IMR-90 (cell line): ENCODE data around the gene TENM4. TPM values are rescaled to one million over a fixed set of nuclear protein-coding genes. Genes with fewer than 3 reads are reported as not detected.

Experiments used
- ATAC-seq: fragments of 200-7000 bp; cut with Tn5 transposase; 2 replicates; pipeline ENCODE4 v1.9.1; 2020; ENCODE audit warnings: low read depth, mild to moderate bottlenecking, moderate library complexity
- BruUV-seq: library from RNA; stranded (reverse); fragments of 400-500 nt; replicated peaks from 2 replicates; lab custom pipeline; 2021; lab: Mats Ljungman, UMichigan
- CTCF ChIA-PET: fragments of 300-600 bp; formaldehyde crosslinking; extraction: SDS; loops from one replicate; lab custom pipeline; 2021; ENCODE audit warnings: antibody characterized with exemption; lab: Yijun Ruan, JAX
- POLR2A ChIA-PET: fragments of 300-600 bp; sonication (Branson Sonifier 250); formaldehyde crosslinking; loops from one replicate; lab custom pipeline; 2022; ENCODE audit warnings: antibody characterized with exemption; ENCODE audit not compliant: unreplicated experiment; lab: Charles Lee
- DNase-seq: peaks from one replicate; pipeline ENCODE4 v3.0.0; 2013
- H2AFZ ChIP-seq: replicated peaks from 2 replicates; pipeline ENCODE3; 2013; ENCODE audit warnings: low read length, mild to moderate bottlenecking; ENCODE audit not compliant: poor library complexity
- H2AK5ac ChIP-seq: 2 replicates; pipeline ENCODE4 v1.6.1; 2013; ENCODE audit warnings: low read depth, low read length, inconsistent platforms
- H2AK9ac ChIP-seq: replicated peaks from 2 replicates; pipeline ENCODE3; 2013; ENCODE audit warnings: mild to moderate bottlenecking, low read depth, low read length, moderate library complexity; ENCODE audit not compliant: poor library complexity
- H2BK120ac ChIP-seq: 2 replicates; pipeline ENCODE4 v1.6.1; 2013; ENCODE audit warnings: low read depth, low read length, inconsistent platforms
- H2BK15ac ChIP-seq: 3 replicates; pipeline ENCODE4 v1.6.1; 2013; ENCODE audit warnings: low read depth, low read length, inconsistent platforms
- H2BK20ac ChIP-seq: 2 replicates; pipeline ENCODE4 v1.6.1; 2013; ENCODE audit warnings: low read depth, mild to moderate bottlenecking, inconsistent platforms, low read length, moderate library complexity
- H2BK5ac ChIP-seq: 2 replicates; pipeline ENCODE4 v1.6.1; 2013; ENCODE audit warnings: mild to moderate bottlenecking, low read depth, low read length, inconsistent platforms; ENCODE audit not compliant: poor library complexity, severe bottlenecking
- H3K14ac ChIP-seq: replicated peaks from 2 replicates; pipeline ENCODE4 v1.6.1; 2013; ENCODE audit warnings: low read depth, low read length, inconsistent platforms
- H3K18ac ChIP-seq: 2 replicates; pipeline ENCODE4 v1.6.1; 2013; ENCODE audit warnings: low read depth, low read length, control low read depth
- H3K23ac ChIP-seq: 2 replicates; pipeline ENCODE4 v1.6.1; 2013; ENCODE audit warnings: low read depth, low read length, inconsistent platforms
- H3K27ac ChIP-seq: 2 replicates; pipeline ENCODE4 v1.5.1; 2013; ENCODE audit warnings: mild to moderate bottlenecking, control low read depth, low read length; ENCODE audit not compliant: insufficient read depth
- H3K27me3 ChIP-seq: 2 replicates; pipeline ENCODE4 v1.6.1; 2013; ENCODE audit warnings: low read length; ENCODE audit not compliant: control insufficient read depth, insufficient read depth
- H3K36me3 ChIP-seq: 2 replicates; pipeline ENCODE4 v1.6.1; 2013; ENCODE audit warnings: low read length, mixed read lengths; ENCODE audit not compliant: control insufficient read depth, insufficient read depth
- H3K4ac ChIP-seq: 2 replicates; pipeline ENCODE4 v1.6.1; 2013; ENCODE audit warnings: low read depth, low read length, inconsistent platforms
- H3K4me1 ChIP-seq: 2 replicates; pipeline ENCODE4 v1.6.1; 2013; ENCODE audit warnings: low read length, mixed read lengths; ENCODE audit not compliant: control insufficient read depth, insufficient read depth
- H3K4me2 ChIP-seq: 2 replicates; pipeline ENCODE4 v1.6.1; 2013; ENCODE audit warnings: low read depth, mild to moderate bottlenecking, control low read depth, low read length, moderate library complexity
- H3K4me3 ChIP-seq: 2 replicates; pipeline ENCODE4 v1.5.1; 2013; ENCODE audit warnings: low read depth, mild to moderate bottlenecking, control low read depth, low read length, moderate library complexity; ENCODE audit not compliant: insufficient read depth
- H3K56ac ChIP-seq: 2 replicates; pipeline ENCODE4 v1.6.1; 2013; ENCODE audit warnings: low read length, inconsistent platforms; ENCODE audit not compliant: insufficient read depth; ENCODE audit errors: extremely low read depth
- H3K79me1 ChIP-seq, 2 experiments: 2 replicates each; pipeline ENCODE4 v1.6.1; 2013; ENCODE audit warnings: low read length in 2 of 2, inconsistent platforms in 1 of 2, low read depth in 1 of 2
- H3K9ac ChIP-seq: 2 replicates; pipeline ENCODE4 v1.6.1; 2013; ENCODE audit warnings: low read depth, low read length, control low read depth
- H3K9me1 ChIP-seq: 2 replicates; pipeline ENCODE4 v1.6.1; 2013; ENCODE audit warnings: low read length, inconsistent platforms; ENCODE audit not compliant: insufficient read depth
- H3K9me3 ChIP-seq: 2 replicates; pipeline ENCODE4 v1.6.1; 2013; ENCODE audit warnings: low read length; ENCODE audit not compliant: control insufficient read depth, insufficient read depth
- H4K20me1 ChIP-seq: 2 replicates; pipeline ENCODE4 v1.6.1; 2013; ENCODE audit warnings: low read length, inconsistent platforms; ENCODE audit not compliant: insufficient read depth
- H4K5ac ChIP-seq: 2 replicates; pipeline ENCODE4 v1.6.1; 2013; ENCODE audit warnings: mild to moderate bottlenecking, low read depth, low read length, control low read depth
- H4K8ac ChIP-seq, 2 experiments: 2 replicates each; pipeline ENCODE4 v1.6.1; 2013; ENCODE audit warnings: low read depth in 2 of 2, low read length in 2 of 2, control low read depth in 1 of 2, inconsistent platforms in 1 of 2
- H4K91ac ChIP-seq: 2 replicates; pipeline ENCODE4 v1.6.1; 2013; ENCODE audit warnings: low read depth, low read length, inconsistent platforms; ENCODE audit not compliant: insufficient read depth
- BHLHE40 ChIP-seq: fragments of 150-350 bp; IDR thresholded peaks from 2 replicates; pipeline ENCODE4 v1.6.1; 2016; ENCODE audit warnings: mild to moderate bottlenecking, low read depth, low read length
- CEBPB ChIP-seq: IDR thresholded peaks from 2 replicates; pipeline ENCODE4 v1.6.1; 2012; ENCODE audit warnings: low read depth, low read length, improper control_type of control experiment
- CHD1 ChIP-seq: IDR thresholded peaks from 2 replicates; pipeline ENCODE4 v1.6.1; 2012; ENCODE audit warnings: low read depth, low read length, improper control_type of control experiment
- FOS ChIP-seq: fragments of 150-350 bp; IDR thresholded peaks from 2 replicates; pipeline ENCODE4 v1.6.1; 2016; ENCODE audit warnings: low read depth, low read length
- MAFK ChIP-seq: IDR thresholded peaks from 2 replicates; pipeline ENCODE4 v1.6.1; 2012; ENCODE audit warnings: low read depth, low read length, improper control_type of control experiment
- MAZ ChIP-seq: IDR thresholded peaks from 2 replicates; pipeline ENCODE4 v1.6.1; 2012; ENCODE audit warnings: low read depth, mild to moderate bottlenecking, low read length, improper control_type of control experiment, moderate library complexity, borderline replicate concordance
- MXI1 ChIP-seq: IDR thresholded peaks from 2 replicates; pipeline ENCODE4 v1.6.1; 2012; ENCODE audit warnings: low read depth, mild to moderate bottlenecking, low read length, moderate library complexity, borderline replicate concordance
- NFE2L2 ChIP-seq: fragments of 150-350 bp; IDR thresholded peaks from 2 replicates; pipeline ENCODE4 v1.6.1; 2016; ENCODE audit warnings: low read depth, mild to moderate bottlenecking, low read length
- POLR2A ChIP-seq: IDR thresholded peaks from 2 replicates; pipeline ENCODE4 v1.6.1; 2012; ENCODE audit warnings: mild to moderate bottlenecking, low read depth, low read length
- RAD21 ChIP-seq: IDR thresholded peaks from 2 replicates; pipeline ENCODE4 v1.6.1; 2012; ENCODE audit warnings: low read length, improper control_type of control experiment
- RCOR1 ChIP-seq: IDR thresholded peaks from 2 replicates; pipeline ENCODE4 v1.6.1; 2012; ENCODE audit warnings: mild to moderate bottlenecking, low read length, improper control_type of control experiment; ENCODE audit not compliant: insufficient replicate concordance
- RFX5 ChIP-seq: IDR thresholded peaks from 2 replicates; pipeline ENCODE4 v1.8.0; 2012; ENCODE audit warnings: low read depth, mild to moderate bottlenecking, low read length, moderate library complexity
- SMC3 ChIP-seq: fragments of 150-350 bp; IDR thresholded peaks from 2 replicates; pipeline ENCODE4 v1.6.1; 2016; ENCODE audit warnings: low read depth, mild to moderate bottlenecking, antibody characterized with exemption, low read length, moderate library complexity
- WGBS, 2 experiments: methylation state at CpG; one replicate each; pipeline versions ENCODE4 v1.1.5 to v1.1.7; 2013; ENCODE audit warnings: missing lambda C conversion rate in 2 of 2; ENCODE audit not compliant: insufficient read length in 1 of 2; ENCODE audit errors: extremely low coverage in 2 of 2; 5-methylcytosine and 5-hydroxymethylcytosine counted together
- dilution Hi-C: fragments of 300-500 bp; cut with HindIII; formaldehyde crosslinking; loops from one replicate; pipeline ENCODE4 v1.14.3; 2018; ENCODE audit warnings: low sequenced_read_pairs; ENCODE audit not compliant: unreplicated experiment
- in situ Hi-C: fragments of 300-500 bp; cut with MboI; formaldehyde crosslinking; loops from 3 replicates; pipeline ENCODE4 v1.14.3; 2019; ENCODE audit warnings: low sequenced_read_pairs, inconsistent platforms, mixed read lengths
- intact Hi-C: fragments of 100-400 bp; cut with micrococcal nuclease; formaldehyde crosslinking; loops from 2 replicates; pipeline ENCODE4 v1.10.0; 2022
- polyA plus RNA-seq, 3 experiments: library from polyadenylated mRNA; depleted of rRNA; stranded (reverse); fragments of >200 nt; gene quantifications; 2 replicates each; pipeline ENCODE4 v1.2.3, GENCODE V29; 2012; ENCODE audit warnings: low replicate concordance in 1 of 3
- total RNA-seq: library from RNA; depleted of rRNA; stranded (reverse); fragments of >200 nt; gene quantifications from 2 replicates; pipeline ENCODE4 v1.2.3, GENCODE V29; 2012
- TF ChIP-seq, protein P1 (sequence below): fragments of 150-350 bp; IDR thresholded peaks from 2 replicates; pipeline ENCODE4 v1.6.1; 2017; ENCODE audit warnings: mild to moderate bottlenecking, antibody characterized with exemption, low read length, low read depth
- TF ChIP-seq, protein P2 (sequence below): fragments of 150-350 bp; IDR thresholded peaks from 2 replicates; pipeline ENCODE4 v1.6.1; 2016; ENCODE audit warnings: low read depth, mild to moderate bottlenecking, low read length, moderate library complexity, borderline replicate concordance
- TF ChIP-seq, protein P3 (sequence below): conservative IDR thresholded peaks from 2 replicates; pipeline ENCODE4 v1.5.1; 2012; ENCODE audit warnings: mild to moderate bottlenecking, low read depth, low read length, improper control_type of control experiment

Gene TENM4
- total and polyA plus RNA-seq, 2 of the 4 experiments (the other 2 are of a cell fraction): 7.4 to 9.0 TPM

DNA sequence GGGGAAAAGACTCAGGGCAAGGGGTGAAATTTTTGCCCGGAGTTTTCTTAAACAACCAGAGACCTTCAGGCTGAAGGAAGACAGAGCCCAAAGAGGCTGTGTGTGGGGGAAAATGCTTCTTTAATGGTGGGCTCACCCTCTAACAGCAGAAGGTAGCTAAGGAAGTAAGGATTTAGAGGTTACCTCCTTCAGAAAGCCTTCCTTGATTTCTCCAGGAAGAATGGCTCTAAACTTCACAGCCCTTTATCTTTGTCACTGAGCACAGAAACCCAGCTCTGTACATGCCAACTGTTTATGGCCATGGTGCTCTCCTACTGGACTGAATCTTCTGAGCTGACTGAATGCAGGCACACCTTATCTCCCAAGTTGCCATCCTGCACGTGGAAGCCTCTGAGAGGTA, 196.0 kb downstream of the TENM4 start:
- H2AFZ ChIP-seq: no peak overlapping the region
- H3K27me3 ChIP-seq: no peaks in the 10 kb centered on the region
- H3K9ac ChIP-seq: no peak overlapping the region
- H3K4me3 ChIP-seq: no peak overlapping the region
- POLR2A ChIA-PET: no interaction called here
- peak overlapping the region; percentile 70 for H2BK20ac ChIP-seq
- H2BK5ac ChIP-seq: peak overlapping the region; percentile 29
- peaks cover 9% of the 10 kb centered on the region for H3K9me1 ChIP-seq
- H4K91ac ChIP-seq: no peak overlapping the region
- CTCF ChIA-PET: interaction anchor here (0.5 kb wide), 1 partner anchor 877 kb away, joined by 4 read pairs; no protein-coding TSS in a partner anchor
- H2BK120ac ChIP-seq: peak overlapping the region; percentile 58
- dilution Hi-C loops: no loop called here
- H2AK5ac ChIP-seq: peak overlapping the region; percentile 83
- in situ Hi-C loops: no loop called here
- no TSS peak for BruUV-seq
- H4K5ac ChIP-seq: peak overlapping the region; percentile 44
- intact Hi-C loops: loop anchor here (10.0 kb wide), 1 partner anchor 450 kb away; no protein-coding TSS in a partner anchor
- H3K4me1 ChIP-seq: peaks cover 22% of the 10 kb centered on the region
- ATAC-seq: peak; percentile 10; the same call in 1 of the 2 replicates
- WGBS, 2 experiments: 57% methylated on average over 1 of the region's 2 CpGs; no CpG with 5 or more reads in 1 of the 2 experiments
- peaks cover 5% of the 10 kb centered on the region; the same call in 1 of the 2 replicates for H4K20me1 ChIP-seq
- H3K18ac ChIP-seq: peak overlapping the region; percentile 69
- H3K14ac ChIP-seq: peak overlapping the region; percentile 49
- no peaks in the 10 kb centered on the region for H3K9me3 ChIP-seq
- H3K56ac ChIP-seq: no peak overlapping the region
- 0 out of 4 replicates have a peak, but pooled peaks cover 0 to 3% of the 10 kb centered on the region in 2 experiments for H3K79me1 ChIP-seq
- H2BK15ac ChIP-seq: peak overlapping the region; percentile 55; the same call in 1 of the 3 replicates
- TF ChIP-seq CEBPB (no peak), MAZ (no peak), CHD1 (no peak), BHLHE40 (no peak), FOS (no peak), SMC3 (no peak), RCOR1 (no peak), RAD21 (no peak), MAFK (no peak), POLR2A (no peak), MXI1 (no peak), RFX5 (no peak), NFE2L2 (no peak)
- TF ChIP-seq, protein P1, sequence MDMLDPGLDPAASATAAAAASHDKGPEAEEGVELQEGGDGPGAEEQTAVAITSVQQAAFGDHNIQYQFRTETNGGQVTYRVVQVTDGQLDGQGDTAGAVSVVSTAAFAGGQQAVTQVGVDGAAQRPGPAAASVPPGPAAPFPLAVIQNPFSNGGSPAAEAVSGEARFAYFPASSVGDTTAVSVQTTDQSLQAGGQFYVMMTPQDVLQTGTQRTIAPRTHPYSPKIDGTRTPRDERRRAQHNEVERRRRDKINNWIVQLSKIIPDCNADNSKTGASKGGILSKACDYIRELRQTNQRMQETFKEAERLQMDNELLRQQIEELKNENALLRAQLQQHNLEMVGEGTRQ: no peak
- TF ChIP-seq, protein P2, sequence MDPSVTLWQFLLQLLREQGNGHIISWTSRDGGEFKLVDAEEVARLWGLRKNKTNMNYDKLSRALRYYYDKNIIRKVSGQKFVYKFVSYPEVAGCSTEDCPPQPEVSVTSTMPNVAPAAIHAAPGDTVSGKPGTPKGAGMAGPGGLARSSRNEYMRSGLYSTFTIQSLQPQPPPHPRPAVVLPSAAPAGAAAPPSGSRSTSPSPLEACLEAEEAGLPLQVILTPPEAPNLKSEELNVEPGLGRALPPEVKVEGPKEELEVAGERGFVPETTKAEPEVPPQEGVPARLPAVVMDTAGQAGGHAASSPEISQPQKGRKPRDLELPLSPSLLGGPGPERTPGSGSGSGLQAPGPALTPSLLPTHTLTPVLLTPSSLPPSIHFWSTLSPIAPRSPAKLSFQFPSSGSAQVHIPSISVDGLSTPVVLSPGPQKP: no peak
- TF ChIP-seq, protein P3, sequence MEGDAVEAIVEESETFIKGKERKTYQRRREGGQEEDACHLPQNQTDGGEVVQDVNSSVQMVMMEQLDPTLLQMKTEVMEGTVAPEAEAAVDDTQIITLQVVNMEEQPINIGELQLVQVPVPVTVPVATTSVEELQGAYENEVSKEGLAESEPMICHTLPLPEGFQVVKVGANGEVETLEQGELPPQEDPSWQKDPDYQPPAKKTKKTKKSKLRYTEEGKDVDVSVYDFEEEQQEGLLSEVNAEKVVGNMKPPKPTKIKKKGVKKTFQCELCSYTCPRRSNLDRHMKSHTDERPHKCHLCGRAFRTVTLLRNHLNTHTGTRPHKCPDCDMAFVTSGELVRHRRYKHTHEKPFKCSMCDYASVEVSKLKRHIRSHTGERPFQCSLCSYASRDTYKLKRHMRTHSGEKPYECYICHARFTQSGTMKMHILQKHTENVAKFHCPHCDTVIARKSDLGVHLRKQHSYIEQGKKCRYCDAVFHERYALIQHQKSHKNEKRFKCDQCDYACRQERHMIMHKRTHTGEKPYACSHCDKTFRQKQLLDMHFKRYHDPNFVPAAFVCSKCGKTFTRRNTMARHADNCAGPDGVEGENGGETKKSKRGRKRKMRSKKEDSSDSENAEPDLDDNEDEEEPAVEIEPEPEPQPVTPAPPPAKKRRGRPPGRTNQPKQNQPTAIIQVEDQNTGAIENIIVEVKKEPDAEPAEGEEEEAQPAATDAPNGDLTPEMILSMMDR: no peak
- H3K36me3 ChIP-seq: no peaks in the 10 kb centered on the region
- H3K27ac ChIP-seq: peak overlapping the region; percentile 50; the same call in 1 of the 2 replicates
- no peak overlapping the region for H2AK9ac ChIP-seq
- DNase-seq: no peak
- H3K4ac ChIP-seq: peak overlapping the region; percentile 51
- H3K23ac ChIP-seq: peak overlapping the region; percentile 39; the same call in 1 of the 2 replicates
- peak overlapping the region; percentile 49; the same call in 1 of the 2 replicates for H3K4me2 ChIP-seq
- H4K8ac ChIP-seq: peak overlapping the region; percentile 14 to 61; a peak in 2 of 4 replicates
